H9 (cell line): ENCODE data around the gene CCDC7. TPM values are rescaled to one million over a fixed set of nuclear protein-coding genes. Genes with fewer than 3 reads are reported as not detected.

ENCODE experiments used
- DNase-seq: peaks from one replicate; pipeline ENCODE4 v3.0.0-alpha.2; 2017
- H2AFZ ChIP-seq: one replicate; pipeline ENCODE4 v1.6.1; 2013; ENCODE audit warnings: mild to moderate bottlenecking, low read length, control low read depth, moderate library complexity
- H2AK5ac ChIP-seq: 2 replicates; pipeline ENCODE4 v1.6.1; 2013; ENCODE audit warnings: low read length, control low read depth, mixed read lengths; ENCODE audit not compliant: insufficient read length
- H2BK120ac ChIP-seq: one replicate; pipeline ENCODE4 v1.6.1; 2013; ENCODE audit warnings: low read depth, mild to moderate bottlenecking, low read length, control low read depth, inconsistent platforms; ENCODE audit not compliant: poor library complexity, severe bottlenecking
- H2BK12ac ChIP-seq: 2 replicates; pipeline ENCODE4 v1.6.1; 2013; ENCODE audit warnings: low read length, control low read depth, mixed read lengths, low read depth; ENCODE audit not compliant: insufficient read length
- H2BK15ac ChIP-seq: 2 replicates; pipeline ENCODE4 v1.6.1; 2013; ENCODE audit warnings: low read depth, low read length, control low read depth
- H2BK20ac ChIP-seq: one replicate; pipeline ENCODE4 v1.6.1; 2013; ENCODE audit warnings: low read depth, mild to moderate bottlenecking, low read length, control low read depth, inconsistent platforms; ENCODE audit not compliant: poor library complexity, severe bottlenecking
- H2BK5ac ChIP-seq: 2 replicates; pipeline ENCODE4 v1.6.1; 2013; ENCODE audit warnings: low read length, control low read depth, mixed read lengths; ENCODE audit not compliant: insufficient read length
- H3K14ac ChIP-seq: 2 replicates; pipeline ENCODE4 v1.6.1; 2013; ENCODE audit warnings: low read length, control low read depth; ENCODE audit not compliant: insufficient read depth
- H3K18ac ChIP-seq: 2 replicates; pipeline ENCODE4 v1.6.1; 2013; ENCODE audit warnings: low read depth, mild to moderate bottlenecking, mixed read lengths, low read length, control low read depth; ENCODE audit not compliant: insufficient read length
- H3K23ac ChIP-seq: 2 replicates; pipeline ENCODE4 v1.6.1; 2013; ENCODE audit warnings: low read length, control low read depth, mixed read lengths, low read depth; ENCODE audit not compliant: insufficient read length
- H3K23me2 ChIP-seq: 2 replicates; pipeline ENCODE4 v1.6.1; 2013; ENCODE audit warnings: low read depth, mild to moderate bottlenecking, mixed read lengths, low read length, control low read depth; ENCODE audit not compliant: insufficient read length, poor library complexity, severe bottlenecking
- H3K27ac ChIP-seq: 2 replicates; pipeline ENCODE4 v1.5.1; 2013; ENCODE audit warnings: low read length, control low read depth, mixed read lengths, low read depth; ENCODE audit not compliant: insufficient read length
- H3K27me3 ChIP-seq: 2 replicates; pipeline ENCODE4 v1.6.1; 2013; ENCODE audit warnings: low read length, control low read depth, inconsistent platforms; ENCODE audit not compliant: insufficient read depth
- H3K4ac ChIP-seq: 2 replicates; pipeline ENCODE4 v1.6.1; 2013; ENCODE audit warnings: low read depth, mild to moderate bottlenecking, control low read depth, inconsistent platforms, low read length, moderate library complexity
- H3K4me1 ChIP-seq: 2 replicates; pipeline ENCODE4 v1.6.1; 2013; ENCODE audit warnings: low read length, control low read depth, inconsistent platforms; ENCODE audit not compliant: insufficient read depth
- H3K4me2 ChIP-seq: 2 replicates; pipeline ENCODE4 v1.6.1; 2013; ENCODE audit warnings: low read length, control low read depth, mixed read lengths; ENCODE audit not compliant: insufficient read length, insufficient read depth
- H3K56ac ChIP-seq: 2 replicates; pipeline ENCODE4 v1.6.1; 2013; ENCODE audit warnings: low read depth, mild to moderate bottlenecking, mixed read lengths, low read length, control low read depth; ENCODE audit not compliant: insufficient read length
- H3K79me1 ChIP-seq: 2 replicates; pipeline ENCODE4 v1.6.1; 2013; ENCODE audit warnings: low read depth, mild to moderate bottlenecking, moderate library complexity, low read length, control low read depth, inconsistent platforms; ENCODE audit not compliant: insufficient read depth, poor library complexity, severe bottlenecking
- H3K79me2 ChIP-seq: 2 replicates; pipeline ENCODE4 v1.6.1; 2013; ENCODE audit warnings: low read length, control low read depth, inconsistent platforms; ENCODE audit not compliant: insufficient read depth
- H3K9ac ChIP-seq: 2 replicates; pipeline ENCODE4 v1.6.1; 2013; ENCODE audit warnings: low read length, control low read depth, mixed read lengths; ENCODE audit not compliant: insufficient read length; ENCODE audit errors: extremely low read depth
- H3K9me3 ChIP-seq: one replicate; pipeline ENCODE4 v1.6.1; 2013; ENCODE audit warnings: low read depth, low read length, inconsistent platforms; ENCODE audit not compliant: control insufficient read depth
- H3T11ph ChIP-seq: one replicate; pipeline ENCODE4 v1.6.1; 2013; ENCODE audit warnings: mild to moderate bottlenecking, low read length, control low read depth, inconsistent platforms
- H4K20me1 ChIP-seq: one replicate; pipeline ENCODE4 v1.6.1; 2013; ENCODE audit not compliant: control insufficient read depth, insufficient read length, insufficient read depth
- H4K5ac ChIP-seq: 2 replicates; pipeline ENCODE4 v1.6.1; 2013; ENCODE audit warnings: low read depth, mild to moderate bottlenecking, mixed read lengths, low read length, control low read depth; ENCODE audit not compliant: insufficient read length
- H4K8ac ChIP-seq: replicated peaks from 2 replicates; pipeline ENCODE4 v1.6.1; 2013; ENCODE audit warnings: low read length, control low read depth, mixed read lengths, low read depth; ENCODE audit not compliant: insufficient read length
- H4K91ac ChIP-seq: 2 replicates; pipeline ENCODE4 v1.6.1; 2013; ENCODE audit warnings: low read depth, mild to moderate bottlenecking, moderate library complexity, mixed read lengths, low read length, control low read depth; ENCODE audit not compliant: insufficient read length
- H3K27ac Mint-ChIP-seq, 3 experiments: 2 replicates in 2 of 3; 3 replicates in 1 of 3; pipeline ENCODE4 v1.8.0; 2020 to 2021; ENCODE audit warnings: mixed read lengths in 3 of 3, mild to moderate bottlenecking in 1 of 3, moderate library complexity in 1 of 3
- H3K27me3 Mint-ChIP-seq: 2 replicates; pipeline ENCODE4 v1.8.0; 2021; ENCODE audit warnings: low read depth, mild to moderate bottlenecking, moderate library complexity, mixed read lengths
- H3K36me3 Mint-ChIP-seq, 3 experiments: 2 replicates in 2 of 3; 3 replicates in 1 of 3; pipeline ENCODE4 v1.8.0; 2020 to 2021; ENCODE audit warnings: low read depth in 3 of 3, mixed read lengths in 3 of 3; ENCODE audit not compliant: insufficient read depth in 1 of 3
- H3K4me1 Mint-ChIP-seq, 2 experiments: 2 replicates each; pipeline ENCODE4 v1.8.0; 2020; ENCODE audit warnings: mixed read lengths in 2 of 2
- H3K4me3 Mint-ChIP-seq, 2 experiments: 2 replicates in 1 of 2; 3 replicates in 1 of 2; pipeline ENCODE4 v1.8.0; 2020 to 2021; ENCODE audit warnings: mild to moderate bottlenecking in 2 of 2, mixed read lengths in 2 of 2, moderate library complexity in 1 of 2
- H3K9me3 Mint-ChIP-seq, 2 experiments: 2 replicates in 1 of 2; 3 replicates in 1 of 2; pipeline ENCODE4 v1.8.0; 2020; ENCODE audit warnings: mild to moderate bottlenecking in 2 of 2, mixed read lengths in 2 of 2, moderate library complexity in 1 of 2
- WGBS: extraction: QIAGEN DNeasy Blood & Tissue Kit; methylation state at CpG from one replicate; pipeline ENCODE4 v1.1.7; 2013; ENCODE audit warnings: missing lambda C conversion rate, low lambda C conversion rate, mixed read lengths; ENCODE audit not compliant: insufficient read length; ENCODE audit errors: extremely low coverage; 5-methylcytosine and 5-hydroxymethylcytosine counted together
- total RNA-seq: library from RNA; stranded (reverse); gene quantifications from 2 replicates; pipeline ENCODE4 v1.2.1, GENCODE V29; 2021
- TF ChIP-seq, protein P1 (sequence below): fragments of 200-600 bp; sonication (generic); conservative IDR thresholded peaks from 3 replicates; pipeline ENCODE4 v1.8.0; 2021; ENCODE audit warnings: antibody characterized with exemption, mild to moderate bottlenecking

Gene CCDC7
- total RNA-seq, 1 experiment from 2014 or later: 1.6 TPM

DNA sequence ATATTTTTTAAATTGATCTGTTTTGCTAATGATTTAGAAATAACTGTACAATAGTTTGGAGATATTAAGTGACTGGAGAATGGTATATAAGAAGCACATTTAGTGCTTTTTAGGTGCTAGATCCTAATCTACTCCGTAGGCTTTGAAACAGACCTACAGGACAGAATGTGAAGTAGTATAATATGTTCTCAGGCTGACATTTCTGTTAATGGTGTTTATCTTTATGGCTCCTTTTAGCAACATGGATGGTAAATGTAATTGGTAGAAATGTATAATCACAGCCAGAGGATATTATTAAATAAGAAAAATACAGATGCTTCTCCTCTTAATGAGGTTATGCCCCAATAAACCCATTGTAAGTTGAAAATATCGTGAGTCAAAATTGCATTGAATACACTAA, 30.6 kb upstream of the CCDC7 start:
- H3K36me3 Mint-ChIP-seq: no peaks in the 10 kb centered on the region

More for the DNA sequence above, 30.6 kb upstream of the CCDC7 start:
- Mint-ChIP-seq H3K4me1 (no peaks in the 10 kb centered on the region), H3K9me3 (no peaks in the 10 kb centered on the region), H3K27me3 (peaks cover 4% of the 10 kb centered on the region), H3K27ac (no peak overlapping the region), H3K4me3 (no peak overlapping the region)
- Histone ChIP-seq H2AFZ (no peak overlapping the region), H2BK20ac (no peak overlapping the region), H2AK5ac (no peak overlapping the region), H3K79me1 (no peaks in the 10 kb centered on the region), H3K79me2 (no peaks in the 10 kb centered on the region), H3K18ac (no peak overlapping the region), H3K56ac (no peak overlapping the region), H3K14ac (no peak overlapping the region), H2BK120ac (no peak overlapping the region), H3K4me1 (no peaks in the 10 kb centered on the region), H2BK5ac (no peak overlapping the region), H4K20me1 (no peaks in the 10 kb centered on the region), H4K8ac (no peak overlapping the region), H3K4me2 (no peak overlapping the region), H3K27me3 (no peaks in the 10 kb centered on the region), H4K91ac (no peak overlapping the region), H3K23me2 (no peaks in the 10 kb centered on the region), H2BK15ac (no peak overlapping the region), H3K4ac (no peak overlapping the region), H2BK12ac (no peak overlapping the region), H3K9me3 (no peaks in the 10 kb centered on the region), H4K5ac (no peak overlapping the region), H3T11ph (no peak overlapping the region), H3K27ac (no peak overlapping the region), H3K9ac (no peak overlapping the region), H3K23ac (no peak overlapping the region)
- no peak for DNase-seq
- WGBS: no CpG with 5 or more reads among the region's 2 CpGs
- TF ChIP-seq, protein P1, sequence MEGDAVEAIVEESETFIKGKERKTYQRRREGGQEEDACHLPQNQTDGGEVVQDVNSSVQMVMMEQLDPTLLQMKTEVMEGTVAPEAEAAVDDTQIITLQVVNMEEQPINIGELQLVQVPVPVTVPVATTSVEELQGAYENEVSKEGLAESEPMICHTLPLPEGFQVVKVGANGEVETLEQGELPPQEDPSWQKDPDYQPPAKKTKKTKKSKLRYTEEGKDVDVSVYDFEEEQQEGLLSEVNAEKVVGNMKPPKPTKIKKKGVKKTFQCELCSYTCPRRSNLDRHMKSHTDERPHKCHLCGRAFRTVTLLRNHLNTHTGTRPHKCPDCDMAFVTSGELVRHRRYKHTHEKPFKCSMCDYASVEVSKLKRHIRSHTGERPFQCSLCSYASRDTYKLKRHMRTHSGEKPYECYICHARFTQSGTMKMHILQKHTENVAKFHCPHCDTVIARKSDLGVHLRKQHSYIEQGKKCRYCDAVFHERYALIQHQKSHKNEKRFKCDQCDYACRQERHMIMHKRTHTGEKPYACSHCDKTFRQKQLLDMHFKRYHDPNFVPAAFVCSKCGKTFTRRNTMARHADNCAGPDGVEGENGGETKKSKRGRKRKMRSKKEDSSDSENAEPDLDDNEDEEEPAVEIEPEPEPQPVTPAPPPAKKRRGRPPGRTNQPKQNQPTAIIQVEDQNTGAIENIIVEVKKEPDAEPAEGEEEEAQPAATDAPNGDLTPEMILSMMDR: no peak
